ENCODE results near the gene CLDN8.

- TF ChIP-seq POLR2A (IDR thresholded peaks at IDR 0.05; ENCODE audit: extremely low read depth, insufficient read length) (no peak), MYC (IDR thresholded peaks at IDR 0.05; ENCODE audit: low read depth, low read length) (no peak)
Observed at GRCh38 chr21:30238168-30238567, 22.3 kb upstream of the CLDN8 start.
